ENCODE data around the gene HAUS2.
A peak's percentile ranks its signal among the peaks of the same experiment; 100 is the strongest.

The HAUS2 gene

GRCh38 chr15:42548249-42549031 is at the start of gene HAUS2, which contains the start of gene LRRC57:
HAUS2 (plus strand) TSS chr15:42548838; CDS start chr15:42548873, 35 bp downstream.
LRRC57 (minus strand) TSS chr15:42548793; CDS start chr15:42548434, 359 bp downstream.
- peaks cover 6% of the 10 kb centered on the region for H3K36me3 Mint-ChIP-seq
- ATAC-seq (ENCODE audit: low read depth): peak; percentile 86
- peak within 1 kb of the TSS; percentile 94 for H3K27ac Mint-ChIP-seq
- H3K27me3 Mint-ChIP-seq: no peaks in the 10 kb centered on the region
- peak; percentile 79 to 97 for DNase-seq (ENCODE audit: low spot score in 2 of 2)
- no peaks in the 10 kb centered on the region for H3K9me3 Mint-ChIP-seq
- peaks cover 27% of the 10 kb centered on the region for H3K4me1 Mint-ChIP-seq
- H3K4me3 Mint-ChIP-seq: peak within 1 kb of the TSS; percentile 93

- H3K27ac Mint-ChIP-seq: peak overlapping the region; percentile 87
Observed at GRCh38 chr15:42499858-42500609, 48.6 kb upstream of the HAUS2 start.

GRCh38 chr15:42502477-42502876 is 46.2 kb upstream of the HAUS2 start:
- ATAC-seq (ENCODE audit: low read depth): no peak
- no peaks in the 10 kb centered on the region for H3K27me3 Mint-ChIP-seq
- no peak overlapping the region for H3K4me3 Mint-ChIP-seq
- H3K36me3 Mint-ChIP-seq: peaks cover 3% of the 10 kb centered on the region
- H3K9me3 Mint-ChIP-seq: no peaks in the 10 kb centered on the region
- H3K4me1 Mint-ChIP-seq: peaks cover 47% of the 10 kb centered on the region
- no peak for DNase-seq (ENCODE audit: low spot score in 2 of 2)
- peak overlapping the region; percentile 89 for H3K27ac Mint-ChIP-seq

More at GRCh38 chr15:42499858-42500609, 48.6 kb upstream of the HAUS2 start:
- Mint-ChIP-seq H3K9me3 (no peaks in the 10 kb centered on the region), H3K27me3 (no peaks in the 10 kb centered on the region), H3K4me3 (peak overlapping the region; percentile 14), H3K4me1 (peaks cover 55% of the 10 kb centered on the region), H3K36me3 (peaks cover 4% of the 10 kb centered on the region)
- DNase-seq (ENCODE audit: low spot score in 2 of 2): no peak
- no peak for ATAC-seq (ENCODE audit: low read depth)

- H3K27me3 Mint-ChIP-seq: no peaks in the 10 kb centered on the region
- no peaks in the 10 kb centered on the region for H3K9me3 Mint-ChIP-seq
- H3K4me1 Mint-ChIP-seq: peaks cover 42% of the 10 kb centered on the region
- peak overlapping the region; percentile 49 for H3K4me3 Mint-ChIP-seq
- H3K27ac Mint-ChIP-seq: peak overlapping the region; percentile 89
- DNase-seq (ENCODE audit: low spot score in 2 of 2) (no peak), ATAC-seq (ENCODE audit: low read depth) (peak; percentile 43)
- H3K36me3 Mint-ChIP-seq: no peaks in the 10 kb centered on the region
Observed at GRCh38 chr15:42503825-42504224, 44.8 kb upstream of the HAUS2 start.

GRCh38 chr15:42504631-42505030 is 44.0 kb upstream of the HAUS2 start:
- peak; percentile 18 for ATAC-seq (ENCODE audit: low read depth)
- peaks cover 41% of the 10 kb centered on the region for H3K4me1 Mint-ChIP-seq

GRCh38 chr15:42507514-42507913 is 41.1 kb upstream of the HAUS2 start:
- DNase-seq (ENCODE audit: low spot score in 2 of 2) (no peak), ATAC-seq (ENCODE audit: low read depth) (no peak)
- Mint-ChIP-seq H3K36me3 (peaks cover 2% of the 10 kb centered on the region), H3K27me3 (no peaks in the 10 kb centered on the region), H3K27ac (no peak overlapping the region), H3K4me1 (peaks cover 30% of the 10 kb centered on the region), H3K9me3 (no peaks in the 10 kb centered on the region), H3K4me3 (no peak overlapping the region)

More at GRCh38 chr15:42504631-42505030, 44.0 kb upstream of the HAUS2 start:
- Mint-ChIP-seq H3K27ac (peak overlapping the region; percentile 92), H3K27me3 (no peaks in the 10 kb centered on the region), H3K9me3 (no peaks in the 10 kb centered on the region), H3K36me3 (no peaks in the 10 kb centered on the region), H3K4me3 (peak overlapping the region; percentile 77)
- no peak for DNase-seq (ENCODE audit: low spot score in 2 of 2)

GRCh38 chr15:42508263-42508690 is 40.4 kb upstream of the HAUS2 start:
- DNase-seq (ENCODE audit: low spot score in 2 of 2) (no peak), ATAC-seq (ENCODE audit: low read depth) (no peak)
- Mint-ChIP-seq H3K27me3 (no peaks in the 10 kb centered on the region), H3K4me1 (peaks cover 25% of the 10 kb centered on the region), H3K27ac (no peak overlapping the region), H3K36me3 (peaks cover 4% of the 10 kb centered on the region), H3K9me3 (no peaks in the 10 kb centered on the region), H3K4me3 (no peak overlapping the region)

- no peak overlapping the region for H3K27ac Mint-ChIP-seq
Observed at GRCh38 chr15:42510258-42511006, 38.2 kb upstream of the HAUS2 start.

GRCh38 chr15:42511007-42511391 is 37.6 kb upstream of the HAUS2 start:
- DNase-seq (ENCODE audit: low spot score in 2 of 2): no peak
- Mint-ChIP-seq H3K36me3 (peaks cover 19% of the 10 kb centered on the region), H3K4me1 (peaks cover 9% of the 10 kb centered on the region), H3K27me3 (no peaks in the 10 kb centered on the region), H3K4me3 (no peak overlapping the region), H3K27ac (peak overlapping the region; percentile 45), H3K9me3 (no peaks in the 10 kb centered on the region)
- no peak for ATAC-seq (ENCODE audit: low read depth)

More at GRCh38 chr15:42510258-42511006, 38.2 kb upstream of the HAUS2 start:
- Mint-ChIP-seq H3K36me3 (peaks cover 14% of the 10 kb centered on the region), H3K4me3 (no peak overlapping the region), H3K4me1 (peaks cover 12% of the 10 kb centered on the region), H3K9me3 (no peaks in the 10 kb centered on the region), H3K27me3 (no peaks in the 10 kb centered on the region)
- DNase-seq (ENCODE audit: low spot score in 2 of 2): no peak
- ATAC-seq (ENCODE audit: low read depth): no peak

GRCh38 chr15:42523331-42523730 is 25.3 kb upstream of the HAUS2 start:
- Mint-ChIP-seq H3K4me1 (no peaks in the 10 kb centered on the region), H3K9me3 (no peaks in the 10 kb centered on the region), H3K27ac (no peak overlapping the region), H3K27me3 (no peaks in the 10 kb centered on the region), H3K4me3 (no peak overlapping the region), H3K36me3 (peaks cover 10% of the 10 kb centered on the region)
- no peak for ATAC-seq (ENCODE audit: low read depth)
- DNase-seq (ENCODE audit: low spot score in 2 of 2): no peak

- peaks cover 26% of the 10 kb centered on the region for H3K36me3 Mint-ChIP-seq
- no peaks in the 10 kb centered on the region for H3K9me3 Mint-ChIP-seq
- no peaks in the 10 kb centered on the region for H3K27me3 Mint-ChIP-seq
- H3K4me1 Mint-ChIP-seq: no peaks in the 10 kb centered on the region
- H3K4me3 Mint-ChIP-seq: no peak overlapping the region
- H3K27ac Mint-ChIP-seq: peak overlapping the region; percentile 91
- no peak for DNase-seq (ENCODE audit: low spot score in 2 of 2)
- no peak for ATAC-seq (ENCODE audit: low read depth)
Observed at GRCh38 chr15:42528970-42529369, 19.7 kb upstream of the HAUS2 start.

GRCh38 chr15:42533246-42533645 is 15.4 kb upstream of the HAUS2 start:
- DNase-seq (ENCODE audit: low spot score in 2 of 2) (no peak), ATAC-seq (ENCODE audit: low read depth) (no peak)
- no peaks in the 10 kb centered on the region for H3K4me1 Mint-ChIP-seq
- no peak overlapping the region for H3K27ac Mint-ChIP-seq
- H3K27me3 Mint-ChIP-seq: no peaks in the 10 kb centered on the region
- H3K36me3 Mint-ChIP-seq: peaks cover 25% of the 10 kb centered on the region
- no peaks in the 10 kb centered on the region for H3K9me3 Mint-ChIP-seq
- no peak overlapping the region for H3K4me3 Mint-ChIP-seq

- Mint-ChIP-seq H3K9me3 (no peaks in the 10 kb centered on the region), H3K4me3 (no peak overlapping the region), H3K27ac (no peak overlapping the region), H3K4me1 (peaks cover 28% of the 10 kb centered on the region), H3K36me3 (peaks cover 12% of the 10 kb centered on the region), H3K27me3 (no peaks in the 10 kb centered on the region)
- no peak for ATAC-seq (ENCODE audit: low read depth)
- DNase-seq (ENCODE audit: low spot score in 2 of 2): no peak
Observed at GRCh38 chr15:42544853-42545629, 3.6 kb upstream of the HAUS2 start.

Data from memory B cell (primary cell).